ENCODE measurements around the gene ZNF649. TPM values are rescaled to one million over a fixed set of nuclear protein-coding genes. Genes with fewer than 3 reads are reported as not detected.

The ZNF649 gene
- total RNA-seq, 1 donor from 2014 or later = 5.4 TPM

- no peak for TF ChIP-seq CTCF (conservative IDR thresholded peaks at IDR 0.05; ENCODE audit: low read depth, low read length)
- H3K4me3 ChIP-seq (ENCODE audit: low read depth, low read length) = no peak overlapping the region
- DNase-seq (ENCODE audit: low read depth) = no peak
Observed at GRCh38 chr19:51889934-51890333, 14.9 kb downstream of the ZNF649 start.

- peak within 1 kb of the TSS; percentile 64 for H3K4me3 ChIP-seq (ENCODE audit: low read depth, low read length)
- no peak for TF ChIP-seq CTCF (conservative IDR thresholded peaks at IDR 0.05; ENCODE audit: low read depth, low read length)
- DNase-seq (ENCODE audit: low read depth) = peak; percentile 41
Observed at GRCh38 chr19:51887522-51888498, 17.0 kb downstream of the ZNF649 start, which contains the start of gene ZNF577. Gene ZNF577, minus strand, starts transcription at chr19:51887951. Its CDS starts 7,569 bp downstream, at chr19:51880382.

- DNase-seq (ENCODE audit: low read depth) = no peak
- TF ChIP-seq CTCF (conservative IDR thresholded peaks at IDR 0.05; ENCODE audit: low read depth, low read length) = no peak
- H3K4me3 ChIP-seq (ENCODE audit: low read depth, low read length) = no peak overlapping the region
Observed at GRCh38 chr19:51884713-51885112, 20.1 kb downstream of the ZNF649 start.

GRCh38 chr19:51882518-51882917 is 22.3 kb downstream of the ZNF649 start:
- H3K4me3 ChIP-seq (ENCODE audit: low read depth, low read length) = no peak overlapping the region
- TF ChIP-seq CTCF (conservative IDR thresholded peaks at IDR 0.05; ENCODE audit: low read depth, low read length) = no peak
- no peak for DNase-seq (ENCODE audit: low read depth)

- no peak for TF ChIP-seq CTCF (conservative IDR thresholded peaks at IDR 0.05; ENCODE audit: low read depth, low read length)
- H3K4me3 ChIP-seq (ENCODE audit: low read depth, low read length) = no peak overlapping the region
- DNase-seq (ENCODE audit: low read depth) = no peak
Observed at GRCh38 chr19:51873097-51873496, 31.7 kb downstream of the ZNF649 start.

- no peak for DNase-seq (ENCODE audit: low read depth)
- TF ChIP-seq CTCF (conservative IDR thresholded peaks at IDR 0.05; ENCODE audit: low read depth, low read length) = no peak
- H3K4me3 ChIP-seq (ENCODE audit: low read depth, low read length) = no peak overlapping the region
Observed at GRCh38 chr19:51861870-51862622, 42.8 kb downstream of the ZNF649 start.

Other genes with a start within 250 kb of the ZNF649 start
- 4.7 and 4.9 TPM in 2 replicates for gene SPACA6, start 211.7 kb downstream of the ZNF649 start, total RNA-seq
- gene HAS1, start 181.0 kb downstream of the ZNF649 start, total RNA-seq = 0.35 TPM in 1 of 2 replicates, not detected in the other
- gene FPR1, start 153.1 kb downstream of the ZNF649 start, total RNA-seq = 0.22 TPM in 1 of 2 replicates, not detected in the other
- not detected in 2 replicates for gene FPR2, start 143.8 kb downstream of the ZNF649 start, total RNA-seq
- not detected in 2 replicates for gene FPR3, start 109.9 kb downstream of the ZNF649 start, total RNA-seq
- 2.2 TPM in 2 replicates for gene ZNF577, start 17.1 kb downstream of the ZNF649 start, total RNA-seq
- gene ZNF613, start 22.5 kb upstream of the ZNF649 start, total RNA-seq = 5.5 and 8.3 TPM in 2 replicates
- 2.7 and 4.3 TPM in 2 replicates for gene ZNF350, start 81.8 kb upstream of the ZNF649 start, total RNA-seq
- 2.7 and 7.0 TPM in 2 replicates for gene ZNF615, start 103.2 kb upstream of the ZNF649 start, total RNA-seq
- gene ZNF614, start 123.4 kb upstream of the ZNF649 start, total RNA-seq = 2.5 and 5.3 TPM in 2 replicates
- 1.6 and 2.8 TPM in 2 replicates for gene ZNF432, start 143.8 kb upstream of the ZNF649 start, total RNA-seq
- 3.3 and 5.0 TPM in 2 replicates for gene ZNF841, start 190.7 kb upstream of the ZNF649 start, total RNA-seq
- 3.5 and 3.6 TPM in 2 replicates for gene ZNF616, start 234.9 kb upstream of the ZNF649 start, total RNA-seq